Measurements from ENCODE around the gene PRKCA.
"Not testable (repeated sequence)": the region's sequence is repeated elsewhere in the genome, so short reads cannot be mapped to it uniquely, and the experiment has no call there.

PRKCA gene

GRCh38 chr17:66331038-66331816 lies 28.8 kb downstream of the PRKCA start:
- no peak for DNase-seq

GRCh38 chr17:66335797-66336196 lies 33.4 kb downstream of the PRKCA start:
- no peak for DNase-seq

- DNase-seq: no peak
Observed at GRCh38 chr17:66337268-66337667, 34.9 kb downstream of the PRKCA start.

GRCh38 chr17:66337866-66338485 lies 35.6 kb downstream of the PRKCA start:
- DNase-seq: no peak

GRCh38 chr17:66338937-66339336 lies 36.5 kb downstream of the PRKCA start:
- no peak for DNase-seq

- DNase-seq: no peak
Observed at GRCh38 chr17:66339561-66339960, 37.1 kb downstream of the PRKCA start.

- DNase-seq: no peak
Observed at GRCh38 chr17:66340720-66341119, 38.3 kb downstream of the PRKCA start.

GRCh38 chr17:66341462-66341861 lies 39.0 kb downstream of the PRKCA start:
- no peak for DNase-seq

GRCh38 chr17:66342263-66342662 lies 39.9 kb downstream of the PRKCA start:
- not testable (repeated sequence) for DNase-seq

GRCh38 chr17:66343531-66344078 lies 41.2 kb downstream of the PRKCA start:
- DNase-seq: no peak

- no peak for DNase-seq
Observed at GRCh38 chr17:66344473-66344872, 42.1 kb downstream of the PRKCA start.

GRCh38 chr17:66345264-66345663 lies 42.9 kb downstream of the PRKCA start:
- DNase-seq: no peak

- not testable (repeated sequence) for DNase-seq
Observed at GRCh38 chr17:66345949-66346638, 43.7 kb downstream of the PRKCA start.

- DNase-seq: peak; percentile 68
Observed at GRCh38 chr17:66347661-66348514, 45.5 kb downstream of the PRKCA start.

- peak; percentile 85 for DNase-seq
Observed at GRCh38 chr17:66348584-66349165, 46.3 kb downstream of the PRKCA start.

GRCh38 chr17:66349521-66350254 lies 47.3 kb downstream of the PRKCA start:
- no peak for DNase-seq

GRCh38 chr17:66350576-66350975 lies 48.2 kb downstream of the PRKCA start:
- DNase-seq: not testable (repeated sequence)

- DNase-seq: no peak
Observed at GRCh38 chr17:66351033-66351432, 48.6 kb downstream of the PRKCA start.

- no peak for DNase-seq
Observed at GRCh38 chr17:66351701-66352100, 49.3 kb downstream of the PRKCA start.

GRCh38 chr17:66353937-66354401 lies 51.6 kb downstream of the PRKCA start:
- DNase-seq: peak; percentile 77

GRCh38 chr17:66354472-66354871 lies 52.1 kb downstream of the PRKCA start:
- DNase-seq: no peak

Data from EL (cell line).